H1 (cell line): Measurements from ENCODE around the gene SLC5A9. TPM values are rescaled to one million over a fixed set of nuclear protein-coding genes. Genes with fewer than 3 reads are reported as not detected.

ENCODE experiments used
- CTCF ChIA-PET: fragments of 300-600 bp; sonication (Branson Sonifier 250); formaldehyde crosslinking; loops from one replicate; lab custom pipeline; 2021; ENCODE audit not compliant: partially characterized antibody; lab: Charles Lee
- POLR2A ChIA-PET: fragments of 300-600 bp; sonication (Branson Sonifier 250); formaldehyde crosslinking; loops from one replicate; lab custom pipeline; 2021; ENCODE audit warnings: inconsistent platforms; ENCODE audit not compliant: partially characterized antibody; lab: Charles Lee
- DNase-seq, 2 experiments: peaks; one replicate each; pipeline versions ENCODE4 v3.0.0 to v3.0.0-alpha.2; 2010 to 2022; ENCODE audit warnings: low spot score in 2 of 2, low read depth in 1 of 2, mixed read lengths in 1 of 2
- FAIRE-seq: peaks from 2 replicates; lab custom pipeline; 2011; peaks lifted over from hg19 to GRCh38; lab: Jason Lieb, UNC
- H2AFZ ChIP-seq: 2 replicates; pipeline ENCODE4 v1.8.1; 2012; ENCODE audit warnings: low read length, inconsistent platforms
- H2AK5ac ChIP-seq: 2 replicates; pipeline ENCODE4 v1.6.1; 2013; ENCODE audit warnings: low read depth, low read length
- H2BK120ac ChIP-seq: replicated peaks from 2 replicates; pipeline ENCODE3; 2013; ENCODE audit warnings: low read depth, low read length, inconsistent platforms
- H2BK12ac ChIP-seq: 2 replicates; pipeline ENCODE4 v1.6.1; 2013; ENCODE audit warnings: low read depth, low read length
- H2BK15ac ChIP-seq: 2 replicates; pipeline ENCODE4 v1.6.1; 2013; ENCODE audit warnings: low read length
- H2BK20ac ChIP-seq: 2 replicates; pipeline ENCODE4 v1.6.1; 2013; ENCODE audit warnings: low read length
- H2BK5ac ChIP-seq: 2 replicates; pipeline ENCODE4 v1.6.1; 2013; ENCODE audit warnings: low read depth, low read length
- H3K14ac ChIP-seq: 2 replicates; pipeline ENCODE4 v1.6.1; 2013; ENCODE audit warnings: inconsistent platforms; ENCODE audit not compliant: insufficient read length
- H3K18ac ChIP-seq: 2 replicates; pipeline ENCODE4 v1.6.1; 2013; ENCODE audit warnings: low read length; ENCODE audit errors: extremely low read depth
- H3K23ac ChIP-seq: 2 replicates; pipeline ENCODE4 v1.6.1; 2013; ENCODE audit warnings: inconsistent platforms; ENCODE audit not compliant: insufficient read length
- H3K23me2 ChIP-seq: 2 replicates; pipeline ENCODE4 v1.6.1; 2013; ENCODE audit warnings: low read depth, low read length
- H3K27ac ChIP-seq: 2 replicates; pipeline ENCODE4 v1.6.1; 2011; ENCODE audit warnings: low read depth, low read length, inconsistent platforms
- H3K27me3 ChIP-seq, 4 experiments: replicated peaks in 1 of 4; 1 replicate in 1 of 4; 2 replicates in 3 of 4; pipeline versions ENCODE4 v1.6.1 to v1.8.1; 2011 to 2013; ENCODE audit warnings: low read length in 3 of 4, mild to moderate bottlenecking in 3 of 4, inconsistent platforms in 2 of 4, mixed read lengths in 2 of 4, moderate library complexity in 1 of 4; ENCODE audit not compliant: control insufficient read depth in 3 of 4, insufficient read depth in 3 of 4; ENCODE audit errors: extremely low read depth in 1 of 4
- H3K36me3 ChIP-seq, 4 experiments: 2 replicates each; pipeline versions ENCODE4 v1.6.1 to v1.8.1; 2011 to 2013; ENCODE audit warnings: mild to moderate bottlenecking in 4 of 4, low read length in 3 of 4, moderate library complexity in 2 of 4, control low read depth in 1 of 4, inconsistent platforms in 1 of 4; ENCODE audit not compliant: insufficient read depth in 4 of 4, control insufficient read depth in 2 of 4
- H3K4ac ChIP-seq: replicated peaks from 2 replicates; pipeline ENCODE3; 2013; ENCODE audit warnings: low read length, low read depth, mixed read lengths, inconsistent platforms; ENCODE audit not compliant: insufficient read length
- H3K4me1 ChIP-seq, 4 experiments: replicated peaks in 1 of 4; 1 replicate in 1 of 4; 2 replicates in 3 of 4; pipeline versions ENCODE4 v1.6.1 to v1.8.1; 2011 to 2013; ENCODE audit warnings: low read length in 3 of 4, inconsistent platforms in 2 of 4, mixed read lengths in 1 of 4; ENCODE audit not compliant: insufficient read depth in 4 of 4, control insufficient read depth in 3 of 4
- H3K4me2 ChIP-seq, 2 experiments: 2 replicates each; pipeline versions ENCODE4 v1.6.1 to v1.8.1; 2011 to 2013; ENCODE audit warnings: low read depth in 2 of 2, low read length in 2 of 2, control low read depth in 1 of 2, inconsistent platforms in 1 of 2, mild to moderate bottlenecking in 1 of 2; ENCODE audit not compliant: insufficient read depth in 1 of 2
- H3K4me3 ChIP-seq, 4 experiments: fragments of 200-600, 300-600 bp in 1 of 4; sonication (generic), shearing (Covaris generic), sonication (Bioruptor Twin) in 1 of 4; 2 replicates each; pipeline versions ENCODE4 v1.5.1 to v1.8.1; 2011 to 2016; ENCODE audit warnings: low read length in 4 of 4, low read depth in 3 of 4, control low read depth in 2 of 4, inconsistent platforms in 2 of 4, mild to moderate bottlenecking in 2 of 4, mixed read lengths in 1 of 4, moderate library complexity in 1 of 4; ENCODE audit not compliant: insufficient read depth in 2 of 4; ENCODE audit errors: extremely low read depth in 1 of 4
- H3K56ac ChIP-seq: replicated peaks from 2 replicates; pipeline ENCODE3; 2013; ENCODE audit warnings: low read depth, mild to moderate bottlenecking, mixed read lengths, low read length, inconsistent platforms; ENCODE audit not compliant: insufficient read length
- H3K79me1 ChIP-seq: 2 replicates; pipeline ENCODE4 v1.6.1; 2013; ENCODE audit warnings: low read depth, low read length, control low read depth
- H3K79me2 ChIP-seq, 2 experiments: 2 replicates each; pipeline versions ENCODE4 v1.6.1 to v1.8.1; 2012 to 2013; ENCODE audit warnings: low read length in 2 of 2, mild to moderate bottlenecking in 2 of 2, inconsistent platforms in 1 of 2; ENCODE audit not compliant: insufficient read depth in 2 of 2, control insufficient read depth in 1 of 2
- H3K9ac ChIP-seq, 4 experiments: replicated peaks in 1 of 4; 1 replicate in 1 of 4; 2 replicates in 3 of 4; pipeline versions ENCODE4 v1.6.1 to v1.8.1; 2011 to 2013; ENCODE audit warnings: low read depth in 3 of 4, low read length in 3 of 4, control low read depth in 2 of 4, mild to moderate bottlenecking in 2 of 4, moderate library complexity in 2 of 4, inconsistent platforms in 1 of 4; ENCODE audit errors: extremely low read depth in 1 of 4
- H3K9me3 ChIP-seq, 2 experiments: 2 replicates each; pipeline versions ENCODE4 v1.6.1 to v1.8.1; 2012 to 2013; ENCODE audit warnings: mild to moderate bottlenecking in 2 of 2, moderate library complexity in 2 of 2, control low read depth in 1 of 2, inconsistent platforms in 1 of 2, low read depth in 1 of 2, low read length in 1 of 2, mixed read lengths in 1 of 2; ENCODE audit not compliant: insufficient read depth in 2 of 2
- H4K20me1 ChIP-seq, 2 experiments: replicated peaks in 1 of 2; 2 replicates each; pipeline versions ENCODE3 to v1.8.1; 2011 to 2013; ENCODE audit warnings: inconsistent platforms in 2 of 2, low read length in 2 of 2, mild to moderate bottlenecking in 1 of 2; ENCODE audit not compliant: insufficient read depth in 2 of 2, control insufficient read depth in 1 of 2
- H4K5ac ChIP-seq: 2 replicates; pipeline ENCODE4 v1.6.1; 2013; ENCODE audit warnings: low read length, low read depth, mixed read lengths, inconsistent platforms; ENCODE audit not compliant: insufficient read length
- H4K8ac ChIP-seq: 2 replicates; pipeline ENCODE4 v1.8.0; 2013; ENCODE audit warnings: mild to moderate bottlenecking, moderate library complexity, low read length, inconsistent platforms; ENCODE audit not compliant: insufficient read depth; ENCODE audit errors: extremely low read depth
- H4K91ac ChIP-seq: replicated peaks from 2 replicates; pipeline ENCODE3; 2013; ENCODE audit warnings: low read length, mixed read lengths, inconsistent platforms; ENCODE audit not compliant: insufficient read length
- BACH1 ChIP-seq: IDR thresholded peaks from 2 replicates; pipeline ENCODE4 v1.6.1; 2012; ENCODE audit warnings: low read length, improper control_type of control experiment
- EGR1 ChIP-seq: IDR thresholded peaks from 2 replicates; pipeline ENCODE4 v1.6.1; 2011; ENCODE audit warnings: low read depth, low read length, borderline replicate concordance
- KDM1A ChIP-seq: fragments of 200-600, 300-600 bp; sonication (generic); IDR thresholded peaks from 2 replicates; pipeline ENCODE4 v1.7.1; 2016; ENCODE audit warnings: mild to moderate bottlenecking, low read length, borderline replicate concordance
- MAFK ChIP-seq: IDR thresholded peaks from 2 replicates; pipeline ENCODE4 v1.6.1; 2012; ENCODE audit warnings: low read depth, mild to moderate bottlenecking, improper control_type of control experiment, low read length
- PHF8 ChIP-seq: fragments of 200-600 bp; sonication (generic); conservative IDR thresholded peaks from 2 replicates; pipeline ENCODE4 v1.7.1; 2012; ENCODE audit warnings: low read depth, mild to moderate bottlenecking, inconsistent platforms, low read length, moderate library complexity
- RBBP5 ChIP-seq: IDR thresholded peaks from 2 replicates; pipeline ENCODE4 v1.7.1; 2012; ENCODE audit warnings: low read depth, mild to moderate bottlenecking, inconsistent platforms, low read length, moderate library complexity, borderline replicate concordance
- SP4 ChIP-seq: IDR thresholded peaks from 2 replicates; pipeline ENCODE4 v1.6.1; 2012; ENCODE audit warnings: low read length, inconsistent platforms
- ZNF274 ChIP-seq: IDR thresholded peaks from 2 replicates; pipeline ENCODE4 v1.7.0; 2012; ENCODE audit warnings: low read length, borderline replicate concordance; ENCODE audit errors: extremely low read depth
- WGBS, 2 experiments: shearing (Covaris generic) in 1 of 2; methylation state at CpG; one replicate each; pipeline versions ENCODE4 v1.1.6 to v1.1.7; 2013 to 2015; ENCODE audit warnings: low lambda C conversion rate in 2 of 2, mixed read lengths in 2 of 2, inconsistent platforms in 1 of 2, low coverage in 1 of 2, missing lambda C conversion rate in 1 of 2; ENCODE audit not compliant: insufficient replicate concordance in 2 of 2, insufficient coverage in 1 of 2, insufficient read length in 1 of 2; ENCODE audit errors: extremely low coverage in 1 of 2, missing lambda C conversion rate in 1 of 2; 5-methylcytosine and 5-hydroxymethylcytosine counted together
- polyA plus RNA-seq, 7 experiments: library from polyadenylated mRNA; depleted of rRNA in 3 of 7; stranded (reverse) in 5 of 7; unstranded in 2 of 7; fragments of >200 nt in 5 of 7; fragments of 200-250 nt in 2 of 7; gene quantifications; 1 replicate in 5 of 7; 2 replicates in 1 of 7; 4 replicates in 1 of 7; pipeline versions ENCODE4 v1.2.1 to v1.2.3, GENCODE V29; 2011 to 2013; ENCODE audit warnings: missing spikeins in 2 of 7, mixed read lengths in 2 of 7
- total RNA-seq: library from RNA; stranded (reverse); fragmentation: NEBNext Ultra II Directional; extraction: Animal tissue kit (Norgen Biotek cat#: 25700); gene quantifications from 2 replicates; pipeline ENCODE4 v1.2.1, GENCODE V29; 2021
- TF ChIP-seq, protein P1 (sequence below): IDR thresholded peaks from 2 replicates; pipeline ENCODE4 v1.6.1; 2012; ENCODE audit warnings: inconsistent platforms
- TF ChIP-seq, protein P2 (sequence below): IDR thresholded peaks from 2 replicates; pipeline ENCODE4 v1.6.1; 2012; ENCODE audit warnings: inconsistent platforms

Gene SLC5A9
- total and polyA plus RNA-seq, 2 of the 8 experiments (the other 6 are each of a cell fraction or from before 2014, with no cell fraction given): 0.03 TPM; not detected in 1

GRCh38 chr1:48233666-48234485 lies 11.4 kb downstream of the SLC5A9 start:
- Histone ChIP-seq H2AK5ac (no peak overlapping the region; the same call in 1 of the 2 replicates), H3K23me2 (no peaks in the 10 kb centered on the region), H4K91ac (no peak overlapping the region), H2BK120ac (no peak overlapping the region), H3K27ac (no peak overlapping the region), H3K79me2 (no peaks in the 10 kb centered on the region), H2BK5ac (no peak overlapping the region; the same call in 1 of the 2 replicates), H3K4me1 (no peaks in the 10 kb centered on the region), H3K4me2 (no peak overlapping the region), H3K18ac (no peak overlapping the region), H2AFZ (no peak overlapping the region), H3K27me3 (no peaks in the 10 kb centered on the region), H2BK15ac (no peak overlapping the region), H2BK20ac (no peak overlapping the region), H3K9ac (no peak overlapping the region), H4K8ac (no peak overlapping the region), H3K23ac (no peak overlapping the region), H3K4me3 (no peak overlapping the region), H3K36me3 (no peaks in the 10 kb centered on the region), H4K20me1 (no peaks in the 10 kb centered on the region), H3K14ac (no peak overlapping the region), H3K56ac (no peak overlapping the region), H3K79me1 (no peaks in the 10 kb centered on the region), H3K4ac (no peak overlapping the region), H2BK12ac (peak overlapping the region; percentile 32; the same call in 1 of the 2 replicates), H4K5ac (no peak overlapping the region), H3K9me3 (no peaks in the 10 kb centered on the region)
- FAIRE-seq (no peak), DNase-seq (no peak)
- ChIA-PET CTCF (interaction anchor here (1.3 to 6.5 kb wide), 5 partner anchors 17 to 140 kb away, joined by 3 to 68 read pairs (median 4); no protein-coding TSS in a partner anchor), POLR2A (interaction anchor here (0.7 kb wide), 1 partner anchor 9 kb away, joined by 3 read pairs; no protein-coding TSS in a partner anchor)
- 86% methylated on average over 10 of the region's 12 CpGs; no CpG with 5 or more reads in 1 of the 2 experiments for WGBS, 2 experiments
- TF ChIP-seq BACH1 (no peak), MAFK (no peak), KDM1A (no peak), SP4 (no peak), ZNF274 (no peak), PHF8 (no peak), EGR1 (no peak), RBBP5 (no peak)
- TF ChIP-seq, protein P1, sequence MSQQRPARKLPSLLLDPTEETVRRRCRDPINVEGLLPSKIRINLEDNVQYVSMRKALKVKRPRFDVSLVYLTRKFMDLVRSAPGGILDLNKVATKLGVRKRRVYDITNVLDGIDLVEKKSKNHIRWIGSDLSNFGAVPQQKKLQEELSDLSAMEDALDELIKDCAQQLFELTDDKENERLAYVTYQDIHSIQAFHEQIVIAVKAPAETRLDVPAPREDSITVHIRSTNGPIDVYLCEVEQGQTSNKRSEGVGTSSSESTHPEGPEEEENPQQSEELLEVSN: no peak
- TF ChIP-seq, protein P2, sequence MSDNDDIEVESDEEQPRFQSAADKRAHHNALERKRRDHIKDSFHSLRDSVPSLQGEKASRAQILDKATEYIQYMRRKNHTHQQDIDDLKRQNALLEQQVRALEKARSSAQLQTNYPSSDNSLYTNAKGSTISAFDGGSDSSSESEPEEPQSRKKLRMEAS: no peak
